PFSK-1 (cell line): ENCODE results near the gene ERFL.

Experiments
- FOXP2 ChIP-seq: optimal IDR thresholded peaks from 2 replicates; pipeline ENCODE3; 2011; ENCODE audit warnings: borderline replicate concordance, control low read depth, inconsistent platforms; ENCODE audit not compliant: insufficient read depth; ENCODE audit errors: extremely low read length, extremely low read depth
- POLR2AphosphoS5 ChIP-seq: IDR thresholded peaks from 2 replicates; pipeline ENCODE4 v1.6.1; 2012; ENCODE audit warnings: low read depth, mild to moderate bottlenecking, control low read depth, low read length, moderate library complexity
- SIN3A ChIP-seq: IDR thresholded peaks from 2 replicates; pipeline ENCODE4 v1.6.1; 2012; ENCODE audit warnings: mild to moderate bottlenecking, low read length, moderate library complexity, borderline replicate concordance; ENCODE audit not compliant: insufficient read depth
- TAF1 ChIP-seq: IDR thresholded peaks from 2 replicates; pipeline ENCODE4 v1.6.1; 2012; ENCODE audit warnings: low read length, control low read depth, borderline replicate concordance; ENCODE audit not compliant: insufficient read depth
- TF ChIP-seq, protein P1 (sequence below), 2 experiments: IDR thresholded peaks; 2 replicates each; pipeline versions ENCODE4 v1.6.1 to v1.8.0; 2011 to 2012; ENCODE audit warnings: low read depth in 2 of 2, low read length in 2 of 2, control low read depth in 1 of 2, inconsistent platforms in 1 of 2, mild to moderate bottlenecking in 1 of 2, moderate library complexity in 1 of 2; ENCODE audit not compliant: insufficient read depth in 1 of 2

The ERFL gene

DNA sequence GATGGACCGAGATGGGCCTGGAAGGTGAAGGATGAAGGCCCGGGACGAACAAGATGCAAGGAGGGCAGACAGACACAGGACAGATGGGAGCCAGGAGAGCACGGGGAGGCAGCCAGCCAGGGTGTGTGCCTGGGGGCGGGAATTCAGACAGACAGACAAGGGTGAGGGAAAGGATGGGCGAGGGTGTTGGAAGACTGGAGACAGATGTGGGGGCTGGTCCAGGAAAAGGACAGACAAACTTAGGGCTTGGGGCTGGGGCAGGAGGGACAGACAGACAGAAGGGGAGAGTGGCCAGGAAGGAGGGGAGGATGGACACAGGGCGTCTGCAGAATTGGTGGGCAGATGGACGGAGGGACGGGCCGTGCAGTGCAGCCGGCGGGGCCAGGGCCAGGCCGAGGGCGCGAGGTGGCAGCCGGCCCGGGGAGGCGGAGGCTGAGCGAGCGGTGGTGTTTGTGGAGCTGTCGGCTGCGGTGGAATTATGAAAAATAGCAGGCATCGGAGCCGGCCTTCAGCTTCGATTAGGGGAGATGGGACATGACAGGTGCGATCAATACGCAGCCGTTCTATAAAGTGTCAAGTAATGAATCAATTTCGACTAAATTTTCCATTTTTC, 4.6 kb upstream of the ERFL start:
- TF ChIP-seq TAF1 (no peak), POLR2AphosphoS5 (no peak), SIN3A (no peak), FOXP2 (no peak)
- TF ChIP-seq, protein P1, sequence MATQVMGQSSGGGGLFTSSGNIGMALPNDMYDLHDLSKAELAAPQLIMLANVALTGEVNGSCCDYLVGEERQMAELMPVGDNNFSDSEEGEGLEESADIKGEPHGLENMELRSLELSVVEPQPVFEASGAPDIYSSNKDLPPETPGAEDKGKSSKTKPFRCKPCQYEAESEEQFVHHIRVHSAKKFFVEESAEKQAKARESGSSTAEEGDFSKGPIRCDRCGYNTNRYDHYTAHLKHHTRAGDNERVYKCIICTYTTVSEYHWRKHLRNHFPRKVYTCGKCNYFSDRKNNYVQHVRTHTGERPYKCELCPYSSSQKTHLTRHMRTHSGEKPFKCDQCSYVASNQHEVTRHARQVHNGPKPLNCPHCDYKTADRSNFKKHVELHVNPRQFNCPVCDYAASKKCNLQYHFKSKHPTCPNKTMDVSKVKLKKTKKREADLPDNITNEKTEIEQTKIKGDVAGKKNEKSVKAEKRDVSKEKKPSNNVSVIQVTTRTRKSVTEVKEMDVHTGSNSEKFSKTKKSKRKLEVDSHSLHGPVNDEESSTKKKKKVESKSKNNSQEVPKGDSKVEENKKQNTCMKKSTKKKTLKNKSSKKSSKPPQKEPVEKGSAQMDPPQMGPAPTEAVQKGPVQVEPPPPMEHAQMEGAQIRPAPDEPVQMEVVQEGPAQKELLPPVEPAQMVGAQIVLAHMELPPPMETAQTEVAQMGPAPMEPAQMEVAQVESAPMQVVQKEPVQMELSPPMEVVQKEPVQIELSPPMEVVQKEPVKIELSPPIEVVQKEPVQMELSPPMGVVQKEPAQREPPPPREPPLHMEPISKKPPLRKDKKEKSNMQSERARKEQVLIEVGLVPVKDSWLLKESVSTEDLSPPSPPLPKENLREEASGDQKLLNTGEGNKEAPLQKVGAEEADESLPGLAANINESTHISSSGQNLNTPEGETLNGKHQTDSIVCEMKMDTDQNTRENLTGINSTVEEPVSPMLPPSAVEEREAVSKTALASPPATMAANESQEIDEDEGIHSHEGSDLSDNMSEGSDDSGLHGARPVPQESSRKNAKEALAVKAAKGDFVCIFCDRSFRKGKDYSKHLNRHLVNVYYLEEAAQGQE (IDR thresholded peaks at IDR 0.05; ENCODE audit: insufficient read depth in 1 of 2, low read depth in 2 of 2, low read length in 2 of 2): no peak

DNA sequence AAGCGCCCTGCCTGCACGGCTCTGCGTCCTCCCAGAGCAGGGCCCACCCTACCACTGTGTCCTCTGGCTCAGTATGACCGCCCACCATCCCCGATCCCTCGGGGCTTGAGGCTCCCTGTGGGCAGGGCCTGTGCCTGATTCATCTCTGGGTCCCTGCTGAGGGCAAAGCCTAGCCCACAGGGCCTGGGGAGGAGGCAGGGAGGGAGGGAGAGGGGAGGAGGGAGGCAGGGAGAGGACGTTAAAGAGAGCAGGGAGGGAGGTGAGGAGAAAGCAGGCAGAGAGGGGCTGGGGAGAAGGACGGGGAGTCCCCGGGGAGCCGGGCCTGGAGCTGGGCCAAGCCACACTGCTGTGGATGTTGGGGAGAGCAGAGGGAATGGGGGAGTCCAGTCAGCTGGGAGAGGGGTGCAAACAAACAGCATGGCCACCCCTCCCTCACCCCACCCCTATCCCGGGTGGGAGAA, 4.0 kb upstream of the ERFL start:
- TF ChIP-seq, protein P1 (IDR thresholded peaks at IDR 0.05; ENCODE audit: insufficient read depth in 1 of 2, low read depth in 2 of 2, low read length in 2 of 2): no peak
- no peak for TF ChIP-seq SIN3A
- no peak for TF ChIP-seq FOXP2
- TF ChIP-seq TAF1: no peak
- no peak for TF ChIP-seq POLR2AphosphoS5

DNA sequence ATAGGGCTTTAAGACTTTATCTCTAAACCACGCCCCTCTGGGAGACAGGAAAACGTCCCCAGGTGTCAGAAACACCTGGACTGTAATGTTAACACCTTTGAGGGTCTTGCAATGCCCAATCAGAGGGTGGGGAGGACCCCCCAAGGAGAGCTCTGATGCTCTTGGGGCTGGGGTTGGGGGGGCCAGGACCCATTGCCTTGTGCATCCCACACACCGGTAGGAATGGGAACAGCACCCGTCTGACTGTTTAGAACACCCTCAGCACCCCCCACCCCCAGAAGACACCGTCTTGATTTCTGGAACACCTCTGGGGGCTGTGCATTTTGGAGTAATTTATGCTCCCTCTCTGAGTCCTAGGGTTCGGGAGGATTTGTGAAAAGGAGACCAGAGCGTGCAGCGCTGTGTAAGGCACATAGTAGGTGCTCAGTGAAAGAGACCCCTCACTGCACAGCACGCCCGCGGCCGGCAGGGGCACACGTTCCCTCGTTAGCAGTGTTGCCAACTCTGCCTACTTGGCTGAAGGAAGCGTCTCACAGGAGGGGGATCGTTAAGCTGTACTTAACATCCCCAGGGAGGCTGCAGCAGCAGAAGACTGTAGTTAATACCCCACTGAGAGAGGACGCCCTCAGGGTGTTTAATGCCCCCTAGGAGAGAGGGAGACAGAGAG, 2.8 kb upstream of the ERFL start:
- no peak for TF ChIP-seq TAF1
- no peak for TF ChIP-seq POLR2AphosphoS5
- no peak for TF ChIP-seq FOXP2
- TF ChIP-seq, protein P1 (IDR thresholded peaks at IDR 0.05; ENCODE audit: insufficient read depth in 1 of 2, low read depth in 2 of 2, low read length in 2 of 2): no peak
- no peak for TF ChIP-seq SIN3A

DNA sequence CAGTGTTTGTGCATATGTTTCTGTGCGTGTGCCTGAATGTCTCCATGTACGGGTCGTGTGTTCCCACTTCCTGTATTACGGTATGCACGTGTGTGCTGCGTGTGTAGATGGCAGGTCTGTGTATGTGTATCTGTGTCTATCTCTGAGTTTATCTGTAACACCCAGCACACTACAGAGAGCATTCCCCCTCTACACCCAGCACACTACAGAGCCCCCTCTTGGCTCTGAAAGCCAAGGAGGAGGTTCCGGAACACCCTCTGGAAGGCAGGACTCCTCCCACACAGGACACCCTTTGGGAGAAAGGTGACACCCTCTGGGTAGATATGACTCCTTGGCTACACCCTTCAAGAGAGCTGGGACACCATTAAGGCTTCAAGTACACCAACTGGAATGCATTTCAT, 2.1 kb upstream of the ERFL start:
- TF ChIP-seq FOXP2 (no peak), POLR2AphosphoS5 (no peak), TAF1 (no peak), SIN3A (no peak)
- TF ChIP-seq, protein P1 (IDR thresholded peaks at IDR 0.05; ENCODE audit: insufficient read depth in 1 of 2, low read depth in 2 of 2, low read length in 2 of 2): no peak
